H1 (cell line): ENCODE results near the gene GLIPR2. TPM values are rescaled to one million over a fixed set of nuclear protein-coding genes. Genes with fewer than 3 reads are reported as not detected.

ENCODE experiments used
- CTCF ChIA-PET: fragments of 300-600 bp; sonication (Branson Sonifier 250); formaldehyde crosslinking; loops from one replicate; lab custom pipeline; 2021; ENCODE audit not compliant: partially characterized antibody; lab: Charles Lee
- POLR2A ChIA-PET: fragments of 300-600 bp; sonication (Branson Sonifier 250); formaldehyde crosslinking; loops from one replicate; lab custom pipeline; 2021; ENCODE audit warnings: inconsistent platforms; ENCODE audit not compliant: partially characterized antibody; lab: Charles Lee
- DNase-seq, 2 experiments: peaks; one replicate each; pipeline versions ENCODE4 v3.0.0 to v3.0.0-alpha.2; 2010 to 2022; ENCODE audit warnings: low spot score in 2 of 2, low read depth in 1 of 2, mixed read lengths in 1 of 2
- FAIRE-seq: peaks from 2 replicates; lab custom pipeline; 2011; peaks lifted over from hg19 to GRCh38; lab: Jason Lieb, UNC
- H2AFZ ChIP-seq: 2 replicates; pipeline ENCODE4 v1.8.1; 2012; ENCODE audit warnings: low read length, inconsistent platforms
- H2AK5ac ChIP-seq: 2 replicates; pipeline ENCODE4 v1.6.1; 2013; ENCODE audit warnings: low read depth, low read length
- H2BK120ac ChIP-seq: replicated peaks from 2 replicates; pipeline ENCODE3; 2013; ENCODE audit warnings: low read depth, low read length, inconsistent platforms
- H2BK12ac ChIP-seq: 2 replicates; pipeline ENCODE4 v1.6.1; 2013; ENCODE audit warnings: low read depth, low read length
- H2BK15ac ChIP-seq: 2 replicates; pipeline ENCODE4 v1.6.1; 2013; ENCODE audit warnings: low read length
- H2BK20ac ChIP-seq: 2 replicates; pipeline ENCODE4 v1.6.1; 2013; ENCODE audit warnings: low read length
- H2BK5ac ChIP-seq: 2 replicates; pipeline ENCODE4 v1.6.1; 2013; ENCODE audit warnings: low read depth, low read length
- H3K14ac ChIP-seq: 2 replicates; pipeline ENCODE4 v1.6.1; 2013; ENCODE audit warnings: inconsistent platforms; ENCODE audit not compliant: insufficient read length
- H3K18ac ChIP-seq: 2 replicates; pipeline ENCODE4 v1.6.1; 2013; ENCODE audit warnings: low read length; ENCODE audit errors: extremely low read depth
- H3K23ac ChIP-seq: 2 replicates; pipeline ENCODE4 v1.6.1; 2013; ENCODE audit warnings: inconsistent platforms; ENCODE audit not compliant: insufficient read length
- H3K23me2 ChIP-seq: 2 replicates; pipeline ENCODE4 v1.6.1; 2013; ENCODE audit warnings: low read depth, low read length
- H3K27ac ChIP-seq: 2 replicates; pipeline ENCODE4 v1.6.1; 2011; ENCODE audit warnings: low read depth, low read length, inconsistent platforms
- H3K27me3 ChIP-seq, 4 experiments: replicated peaks in 1 of 4; 1 replicate in 1 of 4; 2 replicates in 3 of 4; pipeline versions ENCODE4 v1.6.1 to v1.8.1; 2011 to 2013; ENCODE audit warnings: low read length in 3 of 4, mild to moderate bottlenecking in 3 of 4, inconsistent platforms in 2 of 4, mixed read lengths in 2 of 4, moderate library complexity in 1 of 4; ENCODE audit not compliant: control insufficient read depth in 3 of 4, insufficient read depth in 3 of 4; ENCODE audit errors: extremely low read depth in 1 of 4
- H3K36me3 ChIP-seq, 4 experiments: 2 replicates each; pipeline versions ENCODE4 v1.6.1 to v1.8.1; 2011 to 2013; ENCODE audit warnings: mild to moderate bottlenecking in 4 of 4, low read length in 3 of 4, moderate library complexity in 2 of 4, control low read depth in 1 of 4, inconsistent platforms in 1 of 4; ENCODE audit not compliant: insufficient read depth in 4 of 4, control insufficient read depth in 2 of 4
- H3K4ac ChIP-seq: replicated peaks from 2 replicates; pipeline ENCODE3; 2013; ENCODE audit warnings: low read length, low read depth, mixed read lengths, inconsistent platforms; ENCODE audit not compliant: insufficient read length
- H3K4me1 ChIP-seq, 4 experiments: replicated peaks in 1 of 4; 1 replicate in 1 of 4; 2 replicates in 3 of 4; pipeline versions ENCODE4 v1.6.1 to v1.8.1; 2011 to 2013; ENCODE audit warnings: low read length in 3 of 4, inconsistent platforms in 2 of 4, mixed read lengths in 1 of 4; ENCODE audit not compliant: insufficient read depth in 4 of 4, control insufficient read depth in 3 of 4
- H3K4me2 ChIP-seq, 2 experiments: 2 replicates each; pipeline versions ENCODE4 v1.6.1 to v1.8.1; 2011 to 2013; ENCODE audit warnings: low read depth in 2 of 2, low read length in 2 of 2, control low read depth in 1 of 2, inconsistent platforms in 1 of 2, mild to moderate bottlenecking in 1 of 2; ENCODE audit not compliant: insufficient read depth in 1 of 2
- H3K4me3 ChIP-seq, 4 experiments: fragments of 200-600, 300-600 bp in 1 of 4; sonication (generic), shearing (Covaris generic), sonication (Bioruptor Twin) in 1 of 4; 2 replicates each; pipeline versions ENCODE4 v1.5.1 to v1.8.1; 2011 to 2016; ENCODE audit warnings: low read length in 4 of 4, low read depth in 3 of 4, control low read depth in 2 of 4, inconsistent platforms in 2 of 4, mild to moderate bottlenecking in 2 of 4, mixed read lengths in 1 of 4, moderate library complexity in 1 of 4; ENCODE audit not compliant: insufficient read depth in 2 of 4; ENCODE audit errors: extremely low read depth in 1 of 4
- H3K56ac ChIP-seq: replicated peaks from 2 replicates; pipeline ENCODE3; 2013; ENCODE audit warnings: low read depth, mild to moderate bottlenecking, mixed read lengths, low read length, inconsistent platforms; ENCODE audit not compliant: insufficient read length
- H3K79me1 ChIP-seq: 2 replicates; pipeline ENCODE4 v1.6.1; 2013; ENCODE audit warnings: low read depth, low read length, control low read depth
- H3K79me2 ChIP-seq, 2 experiments: 2 replicates each; pipeline versions ENCODE4 v1.6.1 to v1.8.1; 2012 to 2013; ENCODE audit warnings: low read length in 2 of 2, mild to moderate bottlenecking in 2 of 2, inconsistent platforms in 1 of 2; ENCODE audit not compliant: insufficient read depth in 2 of 2, control insufficient read depth in 1 of 2
- H3K9ac ChIP-seq, 4 experiments: replicated peaks in 1 of 4; 1 replicate in 1 of 4; 2 replicates in 3 of 4; pipeline versions ENCODE4 v1.6.1 to v1.8.1; 2011 to 2013; ENCODE audit warnings: low read depth in 3 of 4, low read length in 3 of 4, control low read depth in 2 of 4, mild to moderate bottlenecking in 2 of 4, moderate library complexity in 2 of 4, inconsistent platforms in 1 of 4; ENCODE audit errors: extremely low read depth in 1 of 4
- H3K9me3 ChIP-seq, 2 experiments: 2 replicates each; pipeline versions ENCODE4 v1.6.1 to v1.8.1; 2012 to 2013; ENCODE audit warnings: mild to moderate bottlenecking in 2 of 2, moderate library complexity in 2 of 2, control low read depth in 1 of 2, inconsistent platforms in 1 of 2, low read depth in 1 of 2, low read length in 1 of 2, mixed read lengths in 1 of 2; ENCODE audit not compliant: insufficient read depth in 2 of 2
- H4K20me1 ChIP-seq, 2 experiments: replicated peaks in 1 of 2; 2 replicates each; pipeline versions ENCODE3 to v1.8.1; 2011 to 2013; ENCODE audit warnings: inconsistent platforms in 2 of 2, low read length in 2 of 2, mild to moderate bottlenecking in 1 of 2; ENCODE audit not compliant: insufficient read depth in 2 of 2, control insufficient read depth in 1 of 2
- H4K5ac ChIP-seq: 2 replicates; pipeline ENCODE4 v1.6.1; 2013; ENCODE audit warnings: low read length, low read depth, mixed read lengths, inconsistent platforms; ENCODE audit not compliant: insufficient read length
- H4K8ac ChIP-seq: 2 replicates; pipeline ENCODE4 v1.8.0; 2013; ENCODE audit warnings: mild to moderate bottlenecking, moderate library complexity, low read length, inconsistent platforms; ENCODE audit not compliant: insufficient read depth; ENCODE audit errors: extremely low read depth
- H4K91ac ChIP-seq: replicated peaks from 2 replicates; pipeline ENCODE3; 2013; ENCODE audit warnings: low read length, mixed read lengths, inconsistent platforms; ENCODE audit not compliant: insufficient read length
- CBX5 ChIP-seq: fragments of 300-800, 300-1000 bp; sonication (generic); IDR thresholded peaks from 2 replicates; pipeline ENCODE4 v1.7.1; 2016; ENCODE audit warnings: antibody characterized with exemption, low read length, low read depth
- RAD21 ChIP-seq, 2 experiments: IDR thresholded peaks in 1 of 2; conservative IDR thresholded peaks in 1 of 2; 2 replicates each; pipeline ENCODE4 v1.6.1; 2011; ENCODE audit warnings: low read depth in 2 of 2, low read length in 2 of 2, improper control_type of control experiment in 1 of 2, inconsistent platforms in 1 of 2, mild to moderate bottlenecking in 1 of 2, moderate library complexity in 1 of 2
- SP2 ChIP-seq: IDR thresholded peaks from 2 replicates; pipeline ENCODE4 v1.6.1; 2012; ENCODE audit warnings: mild to moderate bottlenecking, low read length, inconsistent platforms
- YY1 ChIP-seq: IDR thresholded peaks from 2 replicates; pipeline ENCODE4 v1.6.1; 2011; ENCODE audit warnings: low read depth, mild to moderate bottlenecking, low read length
- WGBS, 2 experiments: shearing (Covaris generic) in 1 of 2; methylation state at CpG; one replicate each; pipeline versions ENCODE4 v1.1.6 to v1.1.7; 2013 to 2015; ENCODE audit warnings: low lambda C conversion rate in 2 of 2, mixed read lengths in 2 of 2, inconsistent platforms in 1 of 2, low coverage in 1 of 2, missing lambda C conversion rate in 1 of 2; ENCODE audit not compliant: insufficient replicate concordance in 2 of 2, insufficient coverage in 1 of 2, insufficient read length in 1 of 2; ENCODE audit errors: extremely low coverage in 1 of 2, missing lambda C conversion rate in 1 of 2; 5-methylcytosine and 5-hydroxymethylcytosine counted together
- polyA plus RNA-seq, 7 experiments: library from polyadenylated mRNA; depleted of rRNA in 3 of 7; stranded (reverse) in 5 of 7; unstranded in 2 of 7; fragments of >200 nt in 5 of 7; fragments of 200-250 nt in 2 of 7; gene quantifications; 1 replicate in 5 of 7; 2 replicates in 1 of 7; 4 replicates in 1 of 7; pipeline versions ENCODE4 v1.2.1 to v1.2.3, GENCODE V29; 2011 to 2013; ENCODE audit warnings: missing spikeins in 2 of 7, mixed read lengths in 2 of 7
- total RNA-seq: library from RNA; stranded (reverse); fragmentation: NEBNext Ultra II Directional; extraction: Animal tissue kit (Norgen Biotek cat#: 25700); gene quantifications from 2 replicates; pipeline ENCODE4 v1.2.1, GENCODE V29; 2021
- TF ChIP-seq, protein P1 (sequence below), 3 experiments: IDR thresholded peaks; 1 replicate in 2 of 3; 2 replicates in 1 of 3; pipeline versions ENCODE4 v1.5.1 to v1.6.1; 2011; ENCODE audit warnings: low read length in 3 of 3, mild to moderate bottlenecking in 3 of 3, inconsistent platforms in 2 of 3, low read depth in 1 of 3, moderate library complexity in 1 of 3; ENCODE audit not compliant: insufficient read depth in 1 of 3; ENCODE audit errors: control extremely low read depth in 1 of 3

Gene GLIPR2
- total and polyA plus RNA-seq, 2 of the 8 experiments (the other 6 are each of a cell fraction or from before 2014, with no cell fraction given) = 7.9 to 12.0 TPM

DNA sequence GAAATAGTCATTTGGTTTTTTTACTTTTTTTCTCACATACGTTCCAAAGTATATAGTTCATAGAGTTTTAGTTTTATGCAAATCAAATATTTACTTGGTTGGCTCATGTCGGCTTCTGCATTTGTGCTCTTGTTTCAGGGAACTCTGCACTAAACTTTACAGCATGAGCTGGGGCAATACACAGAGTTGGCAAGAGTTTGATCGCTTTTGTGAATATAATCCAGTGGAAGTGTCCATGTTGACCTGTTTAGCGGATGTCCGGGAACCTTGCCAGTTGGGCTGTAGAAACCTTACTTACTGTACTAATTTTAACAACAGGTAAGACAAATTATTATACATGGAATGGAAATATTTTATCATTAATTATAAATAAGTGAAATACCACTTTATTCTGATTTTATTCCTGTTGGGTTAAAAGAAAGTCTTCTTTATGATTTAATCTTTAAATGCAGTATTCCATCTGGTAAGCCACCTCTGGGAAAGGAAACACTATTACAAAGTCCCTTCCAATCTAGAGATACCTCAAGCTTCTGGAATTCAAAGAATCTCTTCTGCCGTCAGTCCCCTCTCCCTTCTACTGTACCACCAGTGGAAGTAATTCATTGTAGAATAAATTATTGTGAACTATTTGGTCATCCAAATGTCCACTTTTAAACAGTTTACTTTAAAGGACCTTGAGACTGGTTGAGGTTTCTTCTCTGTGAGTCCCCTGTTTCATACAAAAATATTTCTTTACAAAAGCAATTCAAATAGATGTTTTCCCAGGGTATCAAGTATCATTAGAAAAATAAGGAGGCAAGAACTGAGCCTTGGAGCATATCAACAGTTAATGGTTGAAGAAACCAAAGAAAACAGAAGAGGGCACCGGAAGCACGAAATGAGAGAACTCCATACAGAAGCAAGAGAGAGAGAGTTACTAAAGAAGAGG, 45.2 kb upstream of the GLIPR2 start:
- no peak for FAIRE-seq
- TF ChIP-seq, protein P1, sequence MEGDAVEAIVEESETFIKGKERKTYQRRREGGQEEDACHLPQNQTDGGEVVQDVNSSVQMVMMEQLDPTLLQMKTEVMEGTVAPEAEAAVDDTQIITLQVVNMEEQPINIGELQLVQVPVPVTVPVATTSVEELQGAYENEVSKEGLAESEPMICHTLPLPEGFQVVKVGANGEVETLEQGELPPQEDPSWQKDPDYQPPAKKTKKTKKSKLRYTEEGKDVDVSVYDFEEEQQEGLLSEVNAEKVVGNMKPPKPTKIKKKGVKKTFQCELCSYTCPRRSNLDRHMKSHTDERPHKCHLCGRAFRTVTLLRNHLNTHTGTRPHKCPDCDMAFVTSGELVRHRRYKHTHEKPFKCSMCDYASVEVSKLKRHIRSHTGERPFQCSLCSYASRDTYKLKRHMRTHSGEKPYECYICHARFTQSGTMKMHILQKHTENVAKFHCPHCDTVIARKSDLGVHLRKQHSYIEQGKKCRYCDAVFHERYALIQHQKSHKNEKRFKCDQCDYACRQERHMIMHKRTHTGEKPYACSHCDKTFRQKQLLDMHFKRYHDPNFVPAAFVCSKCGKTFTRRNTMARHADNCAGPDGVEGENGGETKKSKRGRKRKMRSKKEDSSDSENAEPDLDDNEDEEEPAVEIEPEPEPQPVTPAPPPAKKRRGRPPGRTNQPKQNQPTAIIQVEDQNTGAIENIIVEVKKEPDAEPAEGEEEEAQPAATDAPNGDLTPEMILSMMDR (IDR thresholded peaks at IDR 0.05; ENCODE audit: control extremely low read depth in 1 of 3, insufficient read depth in 1 of 3, low read depth in 1 of 3, low read length in 3 of 3) = no peak; a peak in 1 of 4 replicates
- TF ChIP-seq RAD21 (IDR thresholded peaks at IDR 0.05 in 1 of 2, conservative IDR thresholded peaks at IDR 0.05 in 1 of 2; ENCODE audit: low read depth in 2 of 2, low read length in 2 of 2) = peak; percentile 35 to 42
- no peak for TF ChIP-seq YY1
- no peak for TF ChIP-seq CBX5
- TF ChIP-seq SP2 = no peak

More for the DNA sequence above, 45.2 kb upstream of the GLIPR2 start:
- Histone ChIP-seq H3K4ac (no peak overlapping the region), H3K56ac (no peak overlapping the region), H2BK5ac (no peak overlapping the region), H2BK15ac (no peak overlapping the region), H3K23ac (no peak overlapping the region), H3K27me3 (no peaks in the 10 kb centered on the region), H4K91ac (no peak overlapping the region), H3K79me2 (no peaks in the 10 kb centered on the region), H2AFZ (no peak overlapping the region), H2BK20ac (no peak overlapping the region), H3K4me2 (no peak overlapping the region), H2BK120ac (no peak overlapping the region), H3K4me1 (peaks cover 0 to 6% (median 4%) of the 10 kb centered on the region in 4 experiments; a peak in 4 of 7 replicates), H3K9me3 (0 out of 4 replicates have a peak, but pooled peaks cover 0 to 2% of the 10 kb centered on the region in 2 experiments), H3K79me1 (no peaks in the 10 kb centered on the region), H3K36me3 (peaks cover 0 to 6% (median 0%) of the 10 kb centered on the region in 4 experiments; a peak in 2 of 8 replicates), H3K23me2 (no peaks in the 10 kb centered on the region), H4K5ac (no peak overlapping the region), H3K14ac (no peak overlapping the region), H4K8ac (no peak overlapping the region), H3K27ac (no peak overlapping the region), H2BK12ac (no peak overlapping the region), H4K20me1 (no peaks in the 10 kb centered on the region), H2AK5ac (no peak overlapping the region), H3K18ac (no peak overlapping the region), H3K4me3 (no peak overlapping the region), H3K9ac (no peak overlapping the region)
- no peak for DNase-seq
- ChIA-PET POLR2A (interaction anchor here (0.9 to 1.7 kb wide), 2 partner anchors 10 to 72 kb away, joined by 3 to 6 read pairs; no protein-coding TSS in a partner anchor), CTCF (interaction anchor here (1.0 to 2.9 kb wide), 5 partner anchors 11 to 75 kb away, joined by 3 to 21 read pairs (median 5); no protein-coding TSS in a partner anchor)
- WGBS, 2 experiments = 78% methylated on average over 8 of the region's 8 CpGs; no CpG with 5 or more reads in 1 of the 2 experiments
